MCF 10A (cell line): ENCODE measurements around the gene DAAM1. TPM values are rescaled to one million over a fixed set of nuclear protein-coding genes. Genes with fewer than 3 reads are reported as not detected.
A peak's percentile ranks its signal among the peaks of the same experiment; 100 is the strongest.

ENCODE experiments used
- BruUV-seq: library from RNA; stranded (reverse); fragments of 400-500 nt; replicated peaks from 2 replicates; lab custom pipeline; 2021; lab: Mats Ljungman, UMichigan
- CTCF ChIA-PET: fragments of 300-600 bp; sonication (Branson Sonifier 250); formaldehyde crosslinking; extraction: SDS; loops from one replicate; lab custom pipeline; 2021; ENCODE audit warnings: antibody characterized with exemption, inconsistent platforms; lab: Yijun Ruan, JAX
- POLR2A ChIA-PET: fragments of 300-600, 350-650 bp; sonication (Branson Sonifier 250); formaldehyde crosslinking; extraction: SDS; loops from one replicate; lab custom pipeline; 2020; ENCODE audit warnings: antibody characterized with exemption, inconsistent platforms; lab: Yijun Ruan, JAX
- DNase-seq: peaks from one replicate; pipeline ENCODE4 v3.0.0-alpha.2; 2018; ENCODE audit not compliant: unreplicated experiment
- H3K27ac Mint-ChIP-seq: one replicate; pipeline ENCODE4 v1.8.0; 2022; ENCODE audit warnings: mild to moderate bottlenecking, low read depth, mixed read lengths; ENCODE audit not compliant: unreplicated experiment
- H3K27me3 Mint-ChIP-seq: one replicate; pipeline ENCODE4 v1.8.0; 2022; ENCODE audit warnings: mixed read lengths; ENCODE audit not compliant: insufficient read depth, unreplicated experiment
- H3K36me3 Mint-ChIP-seq: one replicate; pipeline ENCODE4 v1.8.0; 2022; ENCODE audit warnings: mild to moderate bottlenecking, moderate library complexity, mixed read lengths; ENCODE audit not compliant: insufficient read depth, unreplicated experiment
- H3K4me1 Mint-ChIP-seq: one replicate; pipeline ENCODE4 v1.8.0; 2022; ENCODE audit warnings: mixed read lengths; ENCODE audit not compliant: insufficient read depth, unreplicated experiment
- H3K4me3 Mint-ChIP-seq: one replicate; pipeline ENCODE4 v1.8.0; 2022; ENCODE audit warnings: mild to moderate bottlenecking, moderate library complexity, mixed read lengths; ENCODE audit not compliant: unreplicated experiment
- H3K9me3 Mint-ChIP-seq: one replicate; pipeline ENCODE4 v1.8.0; 2022; ENCODE audit warnings: mixed read lengths; ENCODE audit not compliant: unreplicated experiment
- intact Hi-C: fragments of 100-400 bp; cut with micrococcal nuclease; formaldehyde crosslinking; loops from 2 replicates; pipeline ENCODE4 v1.14.1; 2022
- total RNA-seq: library from RNA; stranded (reverse); gene quantifications from 2 replicates; pipeline ENCODE4 v1.2.3, GENCODE V29; 2022
- TF ChIP-seq, protein P1 (sequence below): fragments of 200-600 bp; IDR thresholded peaks from one replicate; pipeline ENCODE4 v1.8.0; 2022; ENCODE audit warnings: antibody characterized with exemption, mild to moderate bottlenecking; ENCODE audit not compliant: unreplicated experiment

Gene DAAM1
- total RNA-seq, 1 experiment from 2014 or later = 27.4 TPM

GRCh38 chr14:59273737-59274136 lies 85.3 kb downstream of the DAAM1 start:
- no peak overlapping the region for H3K27ac Mint-ChIP-seq
- H3K27me3 Mint-ChIP-seq = no peaks in the 10 kb centered on the region
- peaks cover 2% of the 10 kb centered on the region for H3K9me3 Mint-ChIP-seq
- no peak overlapping the region for H3K4me3 Mint-ChIP-seq
- H3K36me3 Mint-ChIP-seq = no peaks in the 10 kb centered on the region
- no TSS peak for BruUV-seq
- POLR2A ChIA-PET = interaction anchor here (0.7 to 6.4 kb wide), 4 partner anchors 63 to 90 kb away, joined by 3 to 81 read pairs (median 3); partner anchors contain the start of gene DAAM1
- TF ChIP-seq, protein P1, sequence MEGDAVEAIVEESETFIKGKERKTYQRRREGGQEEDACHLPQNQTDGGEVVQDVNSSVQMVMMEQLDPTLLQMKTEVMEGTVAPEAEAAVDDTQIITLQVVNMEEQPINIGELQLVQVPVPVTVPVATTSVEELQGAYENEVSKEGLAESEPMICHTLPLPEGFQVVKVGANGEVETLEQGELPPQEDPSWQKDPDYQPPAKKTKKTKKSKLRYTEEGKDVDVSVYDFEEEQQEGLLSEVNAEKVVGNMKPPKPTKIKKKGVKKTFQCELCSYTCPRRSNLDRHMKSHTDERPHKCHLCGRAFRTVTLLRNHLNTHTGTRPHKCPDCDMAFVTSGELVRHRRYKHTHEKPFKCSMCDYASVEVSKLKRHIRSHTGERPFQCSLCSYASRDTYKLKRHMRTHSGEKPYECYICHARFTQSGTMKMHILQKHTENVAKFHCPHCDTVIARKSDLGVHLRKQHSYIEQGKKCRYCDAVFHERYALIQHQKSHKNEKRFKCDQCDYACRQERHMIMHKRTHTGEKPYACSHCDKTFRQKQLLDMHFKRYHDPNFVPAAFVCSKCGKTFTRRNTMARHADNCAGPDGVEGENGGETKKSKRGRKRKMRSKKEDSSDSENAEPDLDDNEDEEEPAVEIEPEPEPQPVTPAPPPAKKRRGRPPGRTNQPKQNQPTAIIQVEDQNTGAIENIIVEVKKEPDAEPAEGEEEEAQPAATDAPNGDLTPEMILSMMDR = no peak
- CTCF ChIA-PET = interaction anchor here (1.1 kb wide), 1 partner anchor 145 kb away, joined by 3 read pairs; no protein-coding TSS in a partner anchor
- DNase-seq = no peak
- peaks cover 47% of the 10 kb centered on the region for H3K4me1 Mint-ChIP-seq
- intact Hi-C loops = loop anchor here (2.0 kb wide), 1 partner anchor 171 kb away; no protein-coding TSS in a partner anchor

DNA sequence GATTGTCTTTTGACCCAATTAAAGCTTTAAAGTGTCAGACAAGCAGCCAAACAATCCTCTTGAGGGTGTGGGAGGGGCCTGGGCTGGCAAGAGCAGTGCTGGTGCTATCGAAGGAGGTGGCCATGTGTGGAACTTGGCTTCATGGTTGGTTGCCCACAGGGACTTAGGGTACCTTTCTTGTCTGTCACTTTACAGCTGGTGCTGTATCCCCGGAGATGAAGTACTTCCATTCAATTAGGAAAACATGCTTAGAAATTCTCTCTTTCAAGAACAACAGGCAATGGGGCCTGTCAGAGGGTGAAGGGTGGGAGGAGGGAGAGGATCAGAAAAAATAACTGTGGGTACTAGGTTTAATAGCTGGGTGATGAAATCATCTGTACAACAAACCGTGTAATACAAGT lies 86.5 kb downstream of the DAAM1 start:
- TF ChIP-seq, protein P1 = no peak
- peak; percentile 21 for DNase-seq
- intact Hi-C loops = loop anchor here (2.0 kb wide), 1 partner anchor 170 kb away; no protein-coding TSS in a partner anchor
- BruUV-seq = no TSS peak
- H3K9me3 Mint-ChIP-seq = no peaks in the 10 kb centered on the region
- no peak overlapping the region for H3K4me3 Mint-ChIP-seq
- peaks cover 38% of the 10 kb centered on the region for H3K4me1 Mint-ChIP-seq
- no peaks in the 10 kb centered on the region for H3K27me3 Mint-ChIP-seq
- ChIA-PET CTCF (interaction anchor here (0.6 to 2.2 kb wide), 2 partner anchors 84 to 154 kb away, joined by 3 to 6 read pairs; no protein-coding TSS in a partner anchor), POLR2A (interaction anchor here (0.7 to 6.4 kb wide), 19 partner anchors 8 to 974 kb away, joined by 3 to 81 read pairs (median 7); partner anchors contain the start of genes DAAM1, KIAA0586, PPM1A and TIMM9)
- no peaks in the 10 kb centered on the region for H3K36me3 Mint-ChIP-seq
- peak overlapping the region; percentile 81 for H3K27ac Mint-ChIP-seq

- no peaks in the 10 kb centered on the region for H3K9me3 Mint-ChIP-seq
- CTCF ChIA-PET = interaction anchor here (0.8 to 2.2 kb wide), 2 partner anchors 61 to 153 kb away, joined by 3 to 6 read pairs; no protein-coding TSS in a partner anchor
- BruUV-seq = no TSS peak
- peaks cover 39% of the 10 kb centered on the region for H3K4me1 Mint-ChIP-seq
- intact Hi-C loops = loop anchor here (2.0 kb wide), 1 partner anchor 169 kb away; no protein-coding TSS in a partner anchor
- no peaks in the 10 kb centered on the region for H3K36me3 Mint-ChIP-seq
- H3K4me3 Mint-ChIP-seq = peak overlapping the region; percentile 33
- TF ChIP-seq, protein P1 = no peak
- peak overlapping the region; percentile 81 for H3K27ac Mint-ChIP-seq
- no peaks in the 10 kb centered on the region for H3K27me3 Mint-ChIP-seq
- POLR2A ChIA-PET = interaction anchor here (0.6 to 6.4 kb wide), 25 partner anchors 8 to 973 kb away, joined by 3 to 81 read pairs (median 6); partner anchors contain the start of genes DAAM1, KIAA0586, PPM1A and TIMM9
- DNase-seq = peak; percentile 87
Observed at GRCh38 chr14:59275668-59276067, 87.2 kb downstream of the DAAM1 start.

- H3K27ac Mint-ChIP-seq = peak overlapping the region; percentile 81
Observed at GRCh38 chr14:59276235-59276634, 87.8 kb downstream of the DAAM1 start.

More at GRCh38 chr14:59276235-59276634, 87.8 kb downstream of the DAAM1 start:
- TF ChIP-seq, protein P1 = no peak
- TSS peak; percentile 73 for BruUV-seq
- DNase-seq = no peak
- no peaks in the 10 kb centered on the region for H3K9me3 Mint-ChIP-seq
- H3K4me3 Mint-ChIP-seq = no peak overlapping the region
- H3K27me3 Mint-ChIP-seq = no peaks in the 10 kb centered on the region
- H3K36me3 Mint-ChIP-seq = no peaks in the 10 kb centered on the region
- intact Hi-C loops = no loop called here
- CTCF ChIA-PET = interaction anchor here (0.8 to 2.2 kb wide), 3 partner anchors 60 to 152 kb away, joined by 3 to 6 read pairs (median 3); no protein-coding TSS in a partner anchor
- peaks cover 45% of the 10 kb centered on the region for H3K4me1 Mint-ChIP-seq
- POLR2A ChIA-PET = interaction anchor here (0.6 to 6.4 kb wide), 22 partner anchors 9 to 687 kb away, joined by 3 to 81 read pairs (median 7); partner anchors contain the start of gene DAAM1
